HEK293 (cell line): ENCODE data around the gene PTPRN2.

Experiments
- CTCF ChIA-PET: fragments of 350-600 bp; formaldehyde crosslinking; extraction: SDS; loops from one replicate; lab custom pipeline; 2021; ENCODE audit warnings: antibody characterized with exemption; lab: Yijun Ruan, JAX
- POLR2A ChIA-PET: fragments of 300-600 bp; formaldehyde crosslinking; extraction: SDS; loops from one replicate; lab custom pipeline; 2020; ENCODE audit warnings: antibody characterized with exemption, inconsistent platforms; lab: Yijun Ruan, JAX
- H3K27ac ChIP-seq: fragments of 200-500 bp; sonication (Bioruptor generic); 2 replicates; pipeline ENCODE4 v1.5.1; 2014; ENCODE audit warnings: low read depth, low read length, control low read depth, inconsistent platforms; ENCODE audit errors: extremely low read depth
- H3K36me3 ChIP-seq, 2 experiments: fragments of 200-500 bp in 1 of 2; sonication (Bioruptor generic) in 1 of 2; 1 replicate in 1 of 2; 2 replicates in 1 of 2; pipeline ENCODE4 v1.5.1; 2014 to 2017; ENCODE audit warnings: inconsistent platforms in 2 of 2, low read length in 2 of 2; ENCODE audit not compliant: control insufficient read depth in 2 of 2, insufficient read depth in 1 of 2
- H3K4me1 ChIP-seq: fragments of 200-500 bp; sonication (Bioruptor generic); 2 replicates; pipeline ENCODE4 v1.5.1; 2014; ENCODE audit warnings: mild to moderate bottlenecking, low read length, inconsistent platforms; ENCODE audit not compliant: control insufficient read depth, insufficient read depth
- H3K4me3 ChIP-seq: 2 replicates; pipeline ENCODE4 v1.5.1; 2011; ENCODE audit warnings: low read depth, mild to moderate bottlenecking, control low read depth, low read length, moderate library complexity
- H3K9me3 ChIP-seq: fragments of 200-500 bp; sonication (Bioruptor generic); 2 replicates; pipeline ENCODE4 v1.5.1; 2014; ENCODE audit warnings: low read depth, low read length, inconsistent platforms; ENCODE audit not compliant: control insufficient read depth, insufficient read depth
- ATF2 ChIP-seq: fragments of 450-650 bp; formaldehyde crosslinking; IDR thresholded peaks from 2 replicates; pipeline ENCODE4 v1.5.1; 2016; ENCODE audit warnings: missing biosample characterization, missing genetic modification characterization, low read depth
- KLF7 ChIP-seq: fragments of 450-650 bp; formaldehyde crosslinking; IDR thresholded peaks from 2 replicates; pipeline ENCODE4 v1.5.1; 2016; ENCODE audit warnings: missing biosample characterization, missing genetic modification characterization, borderline replicate concordance
- PATZ1 ChIP-seq: fragments of 450-650 bp; formaldehyde crosslinking; IDR thresholded peaks from 2 replicates; pipeline ENCODE4 v1.5.1; 2016; ENCODE audit warnings: missing biosample characterization, missing genetic modification characterization
- SCRT1 ChIP-seq: fragments of 450-650 bp; formaldehyde crosslinking; IDR thresholded peaks from 2 replicates; pipeline ENCODE4 v1.5.1; 2016; ENCODE audit warnings: missing biosample characterization, missing genetic modification characterization, borderline replicate concordance
- SCRT2 ChIP-seq: fragments of 450-650 bp; formaldehyde crosslinking; IDR thresholded peaks from 2 replicates; pipeline ENCODE4 v1.5.1; 2016; ENCODE audit warnings: missing biosample characterization, missing genetic modification characterization
- TSHZ1 ChIP-seq: fragments of 450-650 bp; formaldehyde crosslinking; IDR thresholded peaks from 2 replicates; pipeline ENCODE4 v1.5.1; 2016; ENCODE audit warnings: missing biosample characterization, missing genetic modification characterization, borderline replicate concordance
- YY2 ChIP-seq: fragments of 450-650 bp; formaldehyde crosslinking; IDR thresholded peaks from 2 replicates; pipeline ENCODE4 v1.5.1; 2016; ENCODE audit warnings: missing biosample characterization, missing genetic modification characterization
- ZBTB26 ChIP-seq: fragments of 450-650 bp; formaldehyde crosslinking; optimal IDR thresholded peaks from 2 replicates; pipeline ENCODE3; 2016; ENCODE audit warnings: missing biosample characterization, mild to moderate bottlenecking, missing genetic modification characterization
- ZNF112 ChIP-seq: fragments of 450-650 bp; formaldehyde crosslinking; IDR thresholded peaks from 2 replicates; pipeline ENCODE4 v1.5.0; 2017; ENCODE audit warnings: missing biosample characterization, missing genetic modification characterization
- ZNF121 ChIP-seq: fragments of 450-650 bp; formaldehyde crosslinking; IDR thresholded peaks from 2 replicates; pipeline ENCODE4 v1.5.1; 2016; ENCODE audit warnings: missing biosample characterization, missing genetic modification characterization
- ZNF155 ChIP-seq: fragments of 450-650 bp; formaldehyde crosslinking; IDR thresholded peaks from 2 replicates; pipeline ENCODE4 v1.5.1; 2016; ENCODE audit warnings: missing biosample characterization, missing genetic modification characterization
- ZNF175 ChIP-seq: fragments of 450-650 bp; formaldehyde crosslinking; IDR thresholded peaks from 2 replicates; pipeline ENCODE4 v1.5.1; 2016; ENCODE audit warnings: missing biosample characterization, missing genetic modification characterization
- ZNF202 ChIP-seq: fragments of 450-650 bp; formaldehyde crosslinking; IDR thresholded peaks from 2 replicates; pipeline ENCODE4 v1.5.1; 2016; ENCODE audit warnings: missing biosample characterization, missing genetic modification characterization, borderline replicate concordance
- ZNF223 ChIP-seq: fragments of 450-650 bp; formaldehyde crosslinking; IDR thresholded peaks from 2 replicates; pipeline ENCODE4 v1.5.1; 2016; ENCODE audit warnings: missing biosample characterization, missing genetic modification characterization
- ZNF24 ChIP-seq: fragments of 450-650 bp; formaldehyde crosslinking; IDR thresholded peaks from 2 replicates; pipeline ENCODE4 v1.5.1; 2016; ENCODE audit warnings: missing biosample characterization, missing genetic modification characterization
- ZNF311 ChIP-seq: fragments of 450-650 bp; formaldehyde crosslinking; IDR thresholded peaks from 2 replicates; pipeline ENCODE4 v1.5.1; 2017; ENCODE audit warnings: missing biosample characterization, missing genetic modification characterization, borderline replicate concordance
- ZNF398 ChIP-seq: fragments of 450-650 bp; formaldehyde crosslinking; IDR thresholded peaks from 2 replicates; pipeline ENCODE4 v1.5.1; 2017; ENCODE audit warnings: missing biosample characterization, missing genetic modification characterization
- ZNF514 ChIP-seq: fragments of 450-650 bp; formaldehyde crosslinking; IDR thresholded peaks from 2 replicates; pipeline ENCODE4 v1.5.1; 2016; ENCODE audit warnings: missing biosample characterization, missing genetic modification characterization
- ZNF571 ChIP-seq: fragments of 450-650 bp; formaldehyde crosslinking; IDR thresholded peaks from 2 replicates; pipeline ENCODE4 v1.5.0; 2017; ENCODE audit warnings: missing biosample characterization, missing genetic modification characterization
- ZNF639 ChIP-seq: fragments of 450-650 bp; formaldehyde crosslinking; IDR thresholded peaks from 2 replicates; pipeline ENCODE4 v1.5.1; 2016; ENCODE audit warnings: missing biosample characterization, missing genetic modification characterization
- ZNF654 ChIP-seq: fragments of 450-650 bp; formaldehyde crosslinking; IDR thresholded peaks from 2 replicates; pipeline ENCODE4 v1.5.1; 2016; ENCODE audit warnings: low read depth, missing biosample characterization, missing genetic modification characterization
- ZNF664 ChIP-seq: fragments of 450-650 bp; formaldehyde crosslinking; IDR thresholded peaks from 2 replicates; pipeline ENCODE4 v1.5.1; 2016; ENCODE audit warnings: missing biosample characterization, missing genetic modification characterization
- ZNF677 ChIP-seq: fragments of 450-650 bp; IDR thresholded peaks from 2 replicates; pipeline ENCODE4 v1.5.0; 2018; ENCODE audit warnings: missing biosample characterization, mild to moderate bottlenecking, missing genetic modification characterization, moderate library complexity

Gene PTPRN2

GRCh38 chr7:158143196-158144120 lies 444.2 kb downstream of the PTPRN2 start:
- H3K4me1 ChIP-seq = no peaks in the 10 kb centered on the region
- no peaks in the 10 kb centered on the region for H3K36me3 ChIP-seq
- H3K9me3 ChIP-seq = no peaks in the 10 kb centered on the region
- ChIA-PET POLR2A (no interaction called here), CTCF (no interaction called here)
- H3K27ac ChIP-seq = no peak overlapping the region
- no peak overlapping the region for H3K4me3 ChIP-seq
- no peak for TF ChIP-seq TSHZ1
- TF ChIP-seq ZNF639 = no peak
- TF ChIP-seq ZNF571 = no peak
- TF ChIP-seq ATF2 (tag by site-specific recombination) = no peak
- TF ChIP-seq ZNF514 (tag by site-specific recombination) = no peak
- TF ChIP-seq ZNF202 (tag by site-specific recombination) = no peak
- no peak for TF ChIP-seq SCRT1
- TF ChIP-seq ZNF155 (tag by site-specific recombination) = no peak
- TF ChIP-seq ZNF112 (tag by site-specific recombination) = no peak

GRCh38 chr7:158142657-158143056 lies 445.0 kb downstream of the PTPRN2 start:
- ChIA-PET CTCF (no interaction called here), POLR2A (no interaction called here)
- Histone ChIP-seq H3K9me3 (no peaks in the 10 kb centered on the region), H3K4me3 (no peak overlapping the region), H3K27ac (no peak overlapping the region), H3K36me3 (no peaks in the 10 kb centered on the region), H3K4me1 (no peaks in the 10 kb centered on the region)
- TF ChIP-seq SCRT1 = no peak
- TF ChIP-seq ZNF677 (tag by site-specific recombination) = no peak
- no peak for TF ChIP-seq ZNF398 (tag by site-specific recombination)
- no peak for TF ChIP-seq ZNF24 (tag by site-specific recombination)
- no peak for TF ChIP-seq ZNF664 (tag by site-specific recombination)
- TF ChIP-seq SCRT2 (tag by site-specific recombination) = no peak
- no peak for TF ChIP-seq ZNF112 (tag by site-specific recombination)
- no peak for TF ChIP-seq ZNF121 (tag by site-specific recombination)
- no peak for TF ChIP-seq ZNF223 (tag by site-specific recombination)
- TF ChIP-seq ZNF175 (tag by site-specific recombination) = no peak
- TF ChIP-seq ZNF654 = no peak
- TF ChIP-seq YY2 (tag by site-specific recombination) = no peak
- no peak for TF ChIP-seq ZBTB26
- no peak for TF ChIP-seq KLF7
- TF ChIP-seq ZNF311 (tag by site-specific recombination) = no peak
- no peak for TF ChIP-seq PATZ1 (tag by site-specific recombination)
